Natural killer cell (primary cell): ENCODE results near the gene KANSL1L. TPM values are rescaled to one million over a fixed set of nuclear protein-coding genes. Genes with fewer than 3 reads are reported as not detected.
A peak's percentile ranks its signal among the peaks of the same experiment; 100 is the strongest.

ENCODE experiments used
- ATAC-seq, 3 donors: fragments of 150-1000 bp in 2 of 3; fragments of 200-7000 bp in 1 of 3; cut with Tn5 transposase; 1 replicate in 1 of 3; 2 replicates in 2 of 3; pipeline ENCODE4 v1.10.0; 2021; ENCODE audit warnings: mild to moderate bottlenecking in 2 of 3, moderate library complexity in 2 of 3
- DNase-seq, 2 donors: peaks; one replicate each; pipeline versions ENCODE4 v3.0.0 to v3.0.0-alpha.2; 2013 to 2021; ENCODE audit warnings: mixed read lengths in 1 of 2
- H3K27ac ChIP-seq: one replicate; pipeline ENCODE4 v1.5.1; 2013; ENCODE audit warnings: mild to moderate bottlenecking, low read length
- H3K27me3 ChIP-seq: one replicate; pipeline ENCODE4 v1.6.1; 2013; ENCODE audit warnings: low read length; ENCODE audit not compliant: control insufficient read depth, insufficient read depth
- H3K36me3 ChIP-seq: one replicate; pipeline ENCODE4 v1.6.1; 2013; ENCODE audit warnings: low read length; ENCODE audit not compliant: control insufficient read depth, insufficient read depth
- H3K4me1 ChIP-seq: one replicate; pipeline ENCODE4 v1.6.1; 2013; ENCODE audit warnings: low read length; ENCODE audit not compliant: control insufficient read depth, insufficient read depth
- H3K4me3 ChIP-seq: one replicate; pipeline ENCODE4 v1.5.1; 2013; ENCODE audit warnings: low read length
- H3K9me3 ChIP-seq: one replicate; pipeline ENCODE4 v1.6.1; 2013; ENCODE audit warnings: low read length; ENCODE audit not compliant: control insufficient read depth, insufficient read depth
- H3K27ac Mint-ChIP-seq, 2 donors: one replicate each; pipeline ENCODE4 v1.8.0; 2022; ENCODE audit warnings: mild to moderate bottlenecking in 2 of 2, mixed read lengths in 2 of 2, moderate library complexity in 1 of 2
- H3K27me3 Mint-ChIP-seq, 2 donors: one replicate each; pipeline ENCODE4 v1.8.0; 2022; ENCODE audit warnings: low read depth in 2 of 2, mixed read lengths in 2 of 2
- H3K36me3 Mint-ChIP-seq: one replicate; pipeline ENCODE4 v1.8.0; 2022; ENCODE audit warnings: mixed read lengths
- H3K4me1 Mint-ChIP-seq, 2 donors: one replicate each; pipeline ENCODE4 v1.8.0; 2022; ENCODE audit warnings: mixed read lengths in 2 of 2
- H3K4me3 Mint-ChIP-seq: one replicate; pipeline ENCODE4 v1.8.0; 2022; ENCODE audit warnings: mild to moderate bottlenecking, moderate library complexity, mixed read lengths
- H3K9me3 Mint-ChIP-seq, 2 donors: one replicate each; pipeline ENCODE4 v1.8.0; 2022; ENCODE audit warnings: mixed read lengths in 2 of 2
- CTCF ChIP-seq: fragments of 200-600 bp; IDR thresholded peaks from one replicate; pipeline ENCODE4 v1.8.0; 2022; ENCODE audit warnings: antibody characterized with exemption
- WGBS: methylation state at CpG from one replicate; pipeline ENCODE4 v1.1.7; 2013; ENCODE audit warnings: missing lambda C conversion rate; ENCODE audit not compliant: insufficient coverage; 5-methylcytosine and 5-hydroxymethylcytosine counted together
- intact Hi-C: fragments of 100-400 bp; cut with micrococcal nuclease; formaldehyde crosslinking; loops from one replicate; pipeline ENCODE4 v1.14.2; 2022
- total RNA-seq, 4 donors: library from RNA; stranded (reverse); fragments of 120-200 nt in 1 of 4; gene quantifications; one replicate each; pipeline versions ENCODE4 v1.2.3 to v1.2.4, GENCODE V29; 2013 to 2022

Gene KANSL1L
- total RNA-seq, 3 donors from 2014 or later (not counting 1 experiment from before 2014, with no cell fraction given) = 7.6 to 11.2 (median 9.5) TPM

GRCh38 chr2:210170196-210170445, 1.1 kb downstream of the KANSL1L start:
- WGBS = 0% methylated on average over 6 of the region's 6 CpGs
- Mint-ChIP-seq H3K27me3 (no peaks in the 10 kb centered on the region), H3K9me3 (no peaks in the 10 kb centered on the region), H3K4me3 (peak overlapping the region; percentile 100), H3K27ac (peak overlapping the region; percentile 98 to 99), H3K4me1 (peaks cover 21 to 22% of the 10 kb centered on the region in 2 donors), H3K36me3 (no peaks in the 10 kb centered on the region)
- no peaks in the 10 kb centered on the region for H3K36me3 ChIP-seq
- peak overlapping the region; percentile 98 for H3K27ac ChIP-seq
- H3K9me3 ChIP-seq = no peaks in the 10 kb centered on the region
- H3K4me3 ChIP-seq = peak overlapping the region; percentile 83
- ATAC-seq (no peak), DNase-seq (no peak)
- H3K27me3 ChIP-seq = no peaks in the 10 kb centered on the region
- TF ChIP-seq CTCF = no peak
- H3K4me1 ChIP-seq = peaks cover 13% of the 10 kb centered on the region
- intact Hi-C loops = loop anchor here (5.0 kb wide), 2 partner anchors 307 to 1903 kb away; partner anchors contain the start of genes LANCL1 and PIKFYVE

GRCh38 chr2:210169516-210170195, 1.6 kb downstream of the KANSL1L start:
- no peaks in the 10 kb centered on the region for H3K27me3 ChIP-seq
- intact Hi-C loops = loop anchor here (5.0 kb wide), 2 partner anchors 308 to 1902 kb away; partner anchors contain the start of genes LANCL1 and PIKFYVE
- H3K4me1 Mint-ChIP-seq = peaks cover 21 to 22% of the 10 kb centered on the region in 2 donors

GRCh38 chr2:210167227-210167626, 4.0 kb downstream of the KANSL1L start:
- ATAC-seq (no peak), DNase-seq (no peak)
- peaks cover 20 to 22% of the 10 kb centered on the region in 2 donors for H3K4me1 Mint-ChIP-seq
- Histone ChIP-seq H3K27ac (no peak overlapping the region), H3K9me3 (no peaks in the 10 kb centered on the region), H3K36me3 (no peaks in the 10 kb centered on the region), H3K4me1 (peaks cover 13% of the 10 kb centered on the region), H3K4me3 (no peak overlapping the region), H3K27me3 (no peaks in the 10 kb centered on the region)
- no peaks in the 10 kb centered on the region for H3K36me3 Mint-ChIP-seq
- H3K27ac Mint-ChIP-seq = no peak overlapping the region
- no peaks in the 10 kb centered on the region for H3K27me3 Mint-ChIP-seq
- TF ChIP-seq CTCF = no peak
- intact Hi-C loops = no loop called here
- no peak overlapping the region for H3K4me3 Mint-ChIP-seq
- H3K9me3 Mint-ChIP-seq = no peaks in the 10 kb centered on the region
- 78% methylated on average over 1 of the region's 1 CpG for WGBS

More at GRCh38 chr2:210169516-210170195, 1.6 kb downstream of the KANSL1L start:
- peak overlapping the region; percentile 98 for H3K27ac ChIP-seq
- Mint-ChIP-seq H3K36me3 (no peaks in the 10 kb centered on the region), H3K27ac (peak overlapping the region; percentile 98 to 99), H3K9me3 (no peaks in the 10 kb centered on the region), H3K4me3 (peak overlapping the region; percentile 100), H3K27me3 (no peaks in the 10 kb centered on the region)
- ATAC-seq (no peak), DNase-seq (peak in 1 of 2 donors; percentile 35)
- TF ChIP-seq CTCF = no peak
- peak overlapping the region; percentile 83 for H3K4me3 ChIP-seq
- H3K36me3 ChIP-seq = no peaks in the 10 kb centered on the region
- H3K4me1 ChIP-seq = peaks cover 13% of the 10 kb centered on the region
- H3K9me3 ChIP-seq = no peaks in the 10 kb centered on the region
- 0% methylated on average over 2 of the region's 6 CpGs for WGBS
